ENCODE measurements around the gene LALBA. TPM values are rescaled to one million over a fixed set of nuclear protein-coding genes. Genes with fewer than 3 reads are reported as not detected.

Gene LALBA
- total and polyA plus RNA-seq, 9 of the 15 experiments (the other 6 are each of a cell fraction or from before 2014, with no cell fraction given), result 0.21 TPM; not detected in 8

GRCh38 chr12:48615681-48616080 is 45.8 kb upstream of the LALBA start:
- peak; percentile 85 for ATAC-seq
- in situ Hi-C loops (cut with MboI) (loop anchor here (5.0 kb wide), 1 partner anchor 73 kb away; no protein-coding TSS in a partner anchor), intact Hi-C loops (cut with micrococcal nuclease) (loop anchor here (5.0 kb wide), 1 partner anchor 428 kb away; no protein-coding TSS in a partner anchor)
- peak; percentile 23 to 42 (median 38) for DNase-seq (ENCODE audit: extremely low read depth in 1 of 4, low spot score in 3 of 4)
- no peaks in the 10 kb centered on the region for H4K20me1 ChIP-seq (replicated peaks; ENCODE audit: control insufficient read depth, insufficient read depth, low read length)
- ChIA-PET POLR2A (interaction anchor here (0.6 kb wide), 1 partner anchor 445 kb away, joined by 3 read pairs; no protein-coding TSS in a partner anchor), CTCF (ENCODE audit: low intra/inter-chr PET ratio) (interaction anchor here (4.9 kb wide), 1 partner anchor 72 kb away, joined by 91 read pairs; no protein-coding TSS in a partner anchor)
- TF ChIP-seq USF2 (CRISPR knock-in tag; IDR thresholded peaks at IDR 0.05) (no peak), CTCFL (IDR thresholded peaks at IDR 0.05; ENCODE audit: borderline replicate concordance, insufficient read depth, low read depth, low read length, poor library complexity, severe bottlenecking) (peak; percentile 29), SRSF3 (IDR thresholded peaks at IDR 0.05; ENCODE audit: insufficient read depth, low read length) (no peak), FOSL1 (tag; conservative IDR thresholded peaks at IDR 0.05) (peak; percentile 79), RAD21 (CRISPR knock-in tag; conservative IDR thresholded peaks at IDR 0.05 in 1 of 2, IDR thresholded peaks at IDR 0.05 in 1 of 2) (peak in 1 of 2 experiments; percentile 37; a peak in 2 of 4 replicates), FOXM1 (IDR thresholded peaks at IDR 0.05; ENCODE audit: low read depth) (no peak), FOXM1 (CRISPR knock-in tag; IDR thresholded peaks at IDR 0.05; ENCODE audit: low read depth) (no peak), ZNF699 (CRISPR knock-in tag; IDR thresholded peaks at IDR 0.05; ENCODE audit: insufficient replicate concordance) (no peak), ZBTB2 (IDR thresholded peaks at IDR 0.05) (no peak), YBX1 (IDR thresholded peaks at IDR 0.05) (no peak), JUND (IDR thresholded peaks at IDR 0.05; ENCODE audit: borderline replicate concordance, low read depth, low read length) (peak; percentile 45), JUND (tag; IDR thresholded peaks at IDR 0.05; ENCODE audit: borderline replicate concordance, low read depth, low read length) (peak; percentile 41; the same call in 1 of the 3 replicates), HNRNPK (IDR thresholded peaks at IDR 0.05; ENCODE audit: low read depth, low read length, poor library complexity, severe bottlenecking) (no peak)
- BruUV-seq (replicated peaks), result no TSS peak
- H3K4me2 ChIP-seq (ENCODE audit: insufficient read depth, low read length), result no peak overlapping the region
- 5% methylated on average over 4 of the region's 4 CpGs for WGBS (ENCODE audit: insufficient coverage, low coverage, missing lambda C conversion rate)
- no peak overlapping the region for H3K27ac ChIP-seq (ENCODE audit: extremely low read depth, low read depth, low read length)
- H3K27me3 ChIP-seq (ENCODE audit: control insufficient read depth in 2 of 2, insufficient read depth in 2 of 2, low read length in 2 of 2), result no peaks in the 10 kb centered on the region
- no peaks in the 10 kb centered on the region for H3K9me1 ChIP-seq (ENCODE audit: control insufficient read depth, insufficient read depth, low read length)
- no peaks in the 10 kb centered on the region for H3K9me3 ChIP-seq (replicated peaks; ENCODE audit: control insufficient read depth, insufficient read depth, low read depth, low read length)
- H3K36me3 ChIP-seq (ENCODE audit: control insufficient read depth, insufficient read depth, low read length), result no peaks in the 10 kb centered on the region
- H3K9ac ChIP-seq (ENCODE audit: insufficient read depth in 1 of 2, low read depth in 2 of 2, low read length in 2 of 2), result no peak overlapping the region
- H2AFZ ChIP-seq (ENCODE audit: low read depth, low read length), result no peak overlapping the region
- H3K79me2 ChIP-seq (ENCODE audit: control insufficient read depth, insufficient read depth, low read length), result no peaks in the 10 kb centered on the region
- no peak for FAIRE-seq
- H3K4me1 ChIP-seq (replicated peaks in 1 of 2; ENCODE audit: control insufficient read depth in 2 of 2, insufficient read depth in 2 of 2, low read length in 2 of 2), result no peaks in the 10 kb centered on the region; a peak in 2 of 5 replicates
- H3K4me3 ChIP-seq, result no peak overlapping the region
